Neural cell (in vitro differentiated cells): ENCODE results near the gene SMPD2. TPM values are rescaled to one million over a fixed set of nuclear protein-coding genes. Genes with fewer than 3 reads are reported as not detected.

Experiments used
- H2AFZ ChIP-seq: fragments of 200-600, 300-800 bp; sonication (generic), shearing (Covaris generic); 2 replicates; pipeline ENCODE4 v1.6.0; 2014; ENCODE audit warnings: low read depth, mild to moderate bottlenecking, antibody characterized with exemption, low read length, moderate library complexity
- H3F3A ChIP-seq: fragments of 200-600 bp; shearing (Covaris generic); 2 replicates; pipeline ENCODE4 v1.6.1; 2016; ENCODE audit warnings: mild to moderate bottlenecking, moderate library complexity, mixed read lengths, antibody characterized with exemption, low read length; ENCODE audit not compliant: insufficient read depth, poor library complexity, severe bottlenecking
- H3K27ac ChIP-seq: fragments of 200-600, 300-800 bp; sonication (generic), shearing (Covaris generic); 2 replicates; pipeline ENCODE4 v1.5.1; 2014; ENCODE audit warnings: mild to moderate bottlenecking, low read length, moderate library complexity
- H3K27me3 ChIP-seq: fragments of 300-800, 200-600 bp; sonication (generic), shearing (Covaris generic); 2 replicates; pipeline ENCODE4 v1.6.0; 2014; ENCODE audit warnings: mild to moderate bottlenecking, low read depth, low read length, moderate library complexity; ENCODE audit not compliant: insufficient read depth
- H3K36me3 ChIP-seq: fragments of 300-800, 200-600 bp; sonication (generic), shearing (Covaris generic); 2 replicates; pipeline ENCODE4 v1.5.1; 2014; ENCODE audit warnings: mild to moderate bottlenecking, antibody characterized with exemption, low read length, moderate library complexity; ENCODE audit not compliant: insufficient read depth
- H3K4me2 ChIP-seq: fragments of 300-800, 200-600 bp; sonication (generic), shearing (Covaris generic); 2 replicates; pipeline ENCODE4 v1.6.0; 2014; ENCODE audit warnings: mild to moderate bottlenecking, low read length
- H3K4me3 ChIP-seq: fragments of 300-800, 200-600 bp; sonication (generic), shearing (Covaris generic); 2 replicates; pipeline ENCODE4 v1.5.1; 2014; ENCODE audit warnings: mild to moderate bottlenecking, low read length, moderate library complexity
- H3K79me2 ChIP-seq: fragments of 200-600 bp; shearing (Covaris generic); replicated peaks from 2 replicates; pipeline ENCODE4 v1.6.0; 2014; ENCODE audit warnings: mild to moderate bottlenecking, low read length, moderate library complexity; ENCODE audit not compliant: insufficient read depth
- H3K9ac ChIP-seq: fragments of 300-800, 200-600 bp; sonication (generic), shearing (Covaris generic); 2 replicates; pipeline ENCODE4 v1.6.1; 2016; ENCODE audit warnings: mild to moderate bottlenecking, low read length, mixed read lengths
- H3K9me2 ChIP-seq: fragments of 200-600 bp; shearing (Covaris generic); 2 replicates; pipeline ENCODE4 v1.6.1; 2016; ENCODE audit warnings: mild to moderate bottlenecking, low read length, mixed read lengths; ENCODE audit not compliant: insufficient read depth
- H3K9me3 ChIP-seq: fragments of 200-600, 300-800 bp; sonication (generic), shearing (Covaris generic); 2 replicates; pipeline ENCODE4 v1.6.1; 2016; ENCODE audit warnings: mild to moderate bottlenecking, mixed run types, low read length, moderate library complexity, mixed read lengths
- H4K20me1 ChIP-seq: fragments of 200-600 bp; shearing (Covaris generic); 2 replicates; pipeline ENCODE4 v1.6.1; 2016; ENCODE audit warnings: mild to moderate bottlenecking, mixed run types; ENCODE audit not compliant: insufficient read depth
- CTCF ChIP-seq: fragments of 450-650 bp; IDR thresholded peaks from 2 replicates; pipeline ENCODE4 v1.5.1; 2014; ENCODE audit warnings: antibody characterized with exemption, mild to moderate bottlenecking, moderate library complexity; ENCODE audit not compliant: poor library complexity, severe bottlenecking
- EP300 ChIP-seq: fragments of 450-650 bp; conservative IDR thresholded peaks from 2 replicates; pipeline ENCODE4 v1.6.1; 2014; ENCODE audit warnings: antibody characterized with exemption, mild to moderate bottlenecking, moderate library complexity; ENCODE audit not compliant: poor library complexity, severe bottlenecking
- EZH2 ChIP-seq: fragments of 200-600, 300-800 bp; shearing (Covaris generic), sonication (generic); IDR thresholded peaks from 2 replicates; pipeline ENCODE4 v1.6.1; 2014; ENCODE audit warnings: antibody characterized with exemption, low read length, borderline replicate concordance, mild to moderate bottlenecking; ENCODE audit not compliant: insufficient read depth, poor library complexity, severe bottlenecking
- MXI1 ChIP-seq: fragments of 450-650 bp; conservative IDR thresholded peaks from 2 replicates; pipeline ENCODE4 v1.6.1; 2014; ENCODE audit warnings: antibody characterized with exemption, mild to moderate bottlenecking; ENCODE audit not compliant: poor library complexity, severe bottlenecking
- POLR2AphosphoS5 ChIP-seq: IDR thresholded peaks from 2 replicates; pipeline ENCODE4 v1.6.1; 2012
- RAD21 ChIP-seq: fragments of 450-650 bp; conservative IDR thresholded peaks from 2 replicates; pipeline ENCODE4 v1.6.1; 2014; ENCODE audit warnings: antibody characterized with exemption, mild to moderate bottlenecking, moderate library complexity
- REST ChIP-seq: IDR thresholded peaks from 2 replicates; pipeline ENCODE4 v1.6.1; 2012; ENCODE audit warnings: borderline replicate concordance
- SMC3 ChIP-seq: fragments of 450-650 bp; conservative IDR thresholded peaks from 2 replicates; pipeline ENCODE4 v1.6.1; 2014; ENCODE audit warnings: antibody characterized with exemption, mild to moderate bottlenecking, moderate library complexity; ENCODE audit not compliant: poor library complexity
- TAF1 ChIP-seq: IDR thresholded peaks from 2 replicates; pipeline ENCODE4 v1.6.1; 2012; ENCODE audit warnings: low read depth
- polyA plus RNA-seq: library from polyadenylated mRNA; depleted of rRNA; stranded (reverse); fragments of >200 nt; gene quantifications from 2 replicates; pipeline ENCODE4 v1.2.3, GENCODE V29; 2014

SMPD2 gene
- polyA plus RNA-seq, 1 donor from 2014 or later, result 8.0 TPM

GRCh38 chr6:109446541-109446940 lies 6.0 kb downstream of the SMPD2 start:
- TF ChIP-seq TAF1 (no peak), EP300 (no peak), RAD21 (no peak), POLR2AphosphoS5 (no peak), EZH2 (no peak), MXI1 (no peak), SMC3 (no peak), CTCF (no peak), REST (no peak)
- no peak overlapping the region for H2AFZ ChIP-seq
- H3K27ac ChIP-seq, result no peak overlapping the region
- H3K79me2 ChIP-seq, result no peaks in the 10 kb centered on the region
- peaks cover 5% of the 10 kb centered on the region for H3K36me3 ChIP-seq
- no peak overlapping the region for H3K9ac ChIP-seq
- H3F3A ChIP-seq, result no peaks in the 10 kb centered on the region
- H3K9me3 ChIP-seq, result no peaks in the 10 kb centered on the region
- H3K27me3 ChIP-seq, result no peaks in the 10 kb centered on the region
- H4K20me1 ChIP-seq, result no peaks in the 10 kb centered on the region
- no peak overlapping the region for H3K4me2 ChIP-seq
- no peaks in the 10 kb centered on the region for H3K9me2 ChIP-seq
- H3K4me3 ChIP-seq, result no peak overlapping the region

DNA sequence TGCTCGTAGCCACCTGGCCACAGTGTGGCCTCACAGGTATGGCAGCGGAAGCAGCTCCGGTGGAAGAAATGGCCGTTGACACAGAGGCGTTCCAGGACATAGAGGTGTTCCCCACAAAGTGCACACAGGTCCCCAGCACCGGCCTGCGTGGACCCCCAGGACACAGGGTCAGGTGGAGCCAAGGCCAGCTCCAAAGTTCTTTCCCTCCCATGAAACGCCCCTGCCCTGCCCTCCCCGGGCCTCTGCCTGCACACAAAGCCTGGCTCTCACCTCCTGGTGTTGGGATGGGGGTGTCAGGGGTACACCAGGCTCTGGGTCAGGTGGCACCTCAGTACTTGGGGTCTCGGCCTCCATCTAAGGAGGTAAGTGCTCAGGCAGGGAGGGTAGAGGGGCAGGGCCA lies 6.6 kb downstream of the SMPD2 start:
- TF ChIP-seq CTCF (no peak), REST (no peak), POLR2AphosphoS5 (no peak), RAD21 (no peak), MXI1 (no peak), EZH2 (no peak), EP300 (no peak), SMC3 (no peak), TAF1 (no peak)
- Histone ChIP-seq H3K9ac (no peak overlapping the region), H3K4me2 (no peak overlapping the region), H2AFZ (no peak overlapping the region), H3F3A (no peaks in the 10 kb centered on the region), H3K36me3 (peaks cover 5% of the 10 kb centered on the region), H3K79me2 (no peaks in the 10 kb centered on the region), H3K27me3 (no peaks in the 10 kb centered on the region), H3K9me2 (no peaks in the 10 kb centered on the region), H4K20me1 (no peaks in the 10 kb centered on the region), H3K27ac (no peak overlapping the region), H3K9me3 (no peaks in the 10 kb centered on the region), H3K4me3 (no peak overlapping the region)
